ENCODE data around the gene BLTP1. TPM values are rescaled to one million over a fixed set of nuclear protein-coding genes. Genes with fewer than 3 reads are reported as not detected.

Gene BLTP1
- total RNA-seq, 1 donor from 2014 or later, result 46.9 TPM

DNA sequence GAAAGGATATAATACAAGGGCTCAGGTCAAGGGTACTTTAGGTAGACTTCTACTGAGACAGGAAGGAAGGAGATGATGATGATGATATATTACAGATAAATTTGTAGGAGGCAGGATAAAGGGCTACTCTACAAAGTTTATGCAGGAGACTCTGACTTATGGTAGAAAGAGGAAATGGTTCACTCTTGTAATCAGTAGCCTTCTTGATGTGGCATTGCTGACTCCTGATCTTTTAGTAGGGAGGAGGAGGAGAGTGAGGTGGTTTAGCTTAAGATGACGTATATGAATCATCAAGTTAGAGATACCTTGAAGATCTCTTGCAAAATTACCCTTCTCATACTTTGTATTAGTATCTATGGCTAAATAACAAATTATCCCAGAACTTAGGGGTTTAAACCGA is 4.7 kb downstream of the BLTP1 start:
- peaks cover 25% of the 10 kb centered on the region for H3K36me3 Mint-ChIP-seq
- no peak overlapping the region for H3K27ac Mint-ChIP-seq
- no peak overlapping the region for H3K4me3 Mint-ChIP-seq
- no peaks in the 10 kb centered on the region for H3K27me3 Mint-ChIP-seq
- H3K9me3 Mint-ChIP-seq, result peaks cover 17% of the 10 kb centered on the region
- no peak for TF ChIP-seq CTCF (conservative IDR thresholded peaks at IDR 0.05)
- no peak for DNase-seq (ENCODE audit: extremely low spot score, unreplicated experiment)
- H3K4me1 Mint-ChIP-seq (ENCODE audit: unreplicated experiment), result peaks cover 10% of the 10 kb centered on the region

- no peaks in the 10 kb centered on the region for H3K27me3 Mint-ChIP-seq
- no peak for TF ChIP-seq CTCF (conservative IDR thresholded peaks at IDR 0.05)
- no peaks in the 10 kb centered on the region for H3K9me3 Mint-ChIP-seq
- H3K4me1 Mint-ChIP-seq (ENCODE audit: unreplicated experiment), result peaks cover 17% of the 10 kb centered on the region
- no peak overlapping the region for H3K27ac Mint-ChIP-seq
- DNase-seq (ENCODE audit: extremely low spot score, unreplicated experiment), result no peak
- H3K36me3 Mint-ChIP-seq, result peaks cover 5% of the 10 kb centered on the region
- H3K4me3 Mint-ChIP-seq, result no peak overlapping the region
These were observed 11.2 kb downstream of the BLTP1 start for GRCh38 chr4:122163301-122163700.

GRCh38 chr4:122163767-122164166 is 11.6 kb downstream of the BLTP1 start:
- H3K4me1 Mint-ChIP-seq (ENCODE audit: unreplicated experiment), result peaks cover 17% of the 10 kb centered on the region
- H3K4me3 Mint-ChIP-seq, result no peak overlapping the region
- DNase-seq (ENCODE audit: extremely low spot score, unreplicated experiment), result no peak
- H3K27ac Mint-ChIP-seq, result no peak overlapping the region
- H3K27me3 Mint-ChIP-seq, result no peaks in the 10 kb centered on the region
- H3K36me3 Mint-ChIP-seq, result peaks cover 5% of the 10 kb centered on the region
- no peaks in the 10 kb centered on the region for H3K9me3 Mint-ChIP-seq
- no peak for TF ChIP-seq CTCF (conservative IDR thresholded peaks at IDR 0.05)

GRCh38 chr4:122167369-122167768 is 15.2 kb downstream of the BLTP1 start:
- no peak for TF ChIP-seq CTCF (conservative IDR thresholded peaks at IDR 0.05)
- H3K27ac Mint-ChIP-seq, result no peak overlapping the region
- no peaks in the 10 kb centered on the region for H3K27me3 Mint-ChIP-seq

DNA sequence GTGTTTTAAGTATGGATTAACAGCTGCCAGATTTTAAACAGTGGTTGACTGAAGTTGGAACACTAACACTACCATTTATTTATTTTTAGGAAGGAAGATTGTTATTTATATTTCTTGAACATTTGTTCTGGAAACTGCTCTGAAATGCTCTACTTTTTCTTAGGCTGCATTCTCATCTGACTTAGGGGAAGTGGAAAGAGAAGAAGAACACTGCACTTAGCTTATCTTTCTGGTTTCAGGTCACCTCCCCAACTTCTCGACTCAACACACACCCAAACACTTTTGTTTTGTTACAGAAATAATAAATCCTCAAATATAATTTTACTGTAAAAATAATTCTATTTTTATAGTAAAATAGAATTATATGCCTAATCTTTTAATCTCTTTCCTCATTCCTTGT is 18.6 kb downstream of the BLTP1 start:
- H3K36me3 Mint-ChIP-seq, result peaks cover 9% of the 10 kb centered on the region
- no peak for TF ChIP-seq CTCF (conservative IDR thresholded peaks at IDR 0.05)

More at GRCh38 chr4:122167369-122167768, 15.2 kb downstream of the BLTP1 start:
- DNase-seq (ENCODE audit: extremely low spot score, unreplicated experiment), result no peak
- H3K4me3 Mint-ChIP-seq, result no peak overlapping the region
- H3K9me3 Mint-ChIP-seq, result no peaks in the 10 kb centered on the region
- H3K4me1 Mint-ChIP-seq (ENCODE audit: unreplicated experiment), result peaks cover 11% of the 10 kb centered on the region
- H3K36me3 Mint-ChIP-seq, result peaks cover 9% of the 10 kb centered on the region

DNA sequence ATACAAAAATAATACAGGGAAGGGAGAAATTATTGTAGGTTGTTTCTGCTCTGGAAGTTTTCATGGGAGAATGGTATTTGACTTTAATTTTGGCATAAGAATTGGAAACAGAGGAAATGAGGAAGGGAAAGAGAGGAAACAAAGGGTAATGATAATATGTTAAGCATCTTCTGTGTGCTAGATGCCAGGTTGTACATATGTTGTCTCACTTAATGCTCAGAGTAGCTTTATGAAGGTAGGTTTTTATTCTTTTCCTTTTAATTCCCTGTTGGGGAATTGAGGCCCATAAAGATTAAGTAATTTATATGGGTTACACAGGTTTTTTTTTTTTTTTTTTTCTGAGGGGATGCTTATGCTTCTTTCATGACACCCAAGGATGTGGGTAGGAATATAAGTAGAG is 19.2 kb downstream of the BLTP1 start:
- H3K9me3 Mint-ChIP-seq, result no peaks in the 10 kb centered on the region
- H3K27ac Mint-ChIP-seq, result no peak overlapping the region
- H3K36me3 Mint-ChIP-seq, result peaks cover 9% of the 10 kb centered on the region

More for the DNA sequence above, 18.6 kb downstream of the BLTP1 start:
- H3K27ac Mint-ChIP-seq, result no peak overlapping the region
- DNase-seq (ENCODE audit: extremely low spot score, unreplicated experiment), result no peak
- no peaks in the 10 kb centered on the region for H3K9me3 Mint-ChIP-seq
- H3K4me1 Mint-ChIP-seq (ENCODE audit: unreplicated experiment), result peaks cover 11% of the 10 kb centered on the region
- H3K27me3 Mint-ChIP-seq, result no peaks in the 10 kb centered on the region
- no peak overlapping the region for H3K4me3 Mint-ChIP-seq

More for the DNA sequence above, 19.2 kb downstream of the BLTP1 start:
- no peak for DNase-seq (ENCODE audit: extremely low spot score, unreplicated experiment)
- H3K27me3 Mint-ChIP-seq, result no peaks in the 10 kb centered on the region
- no peak for TF ChIP-seq CTCF (conservative IDR thresholded peaks at IDR 0.05)
- H3K4me3 Mint-ChIP-seq, result no peak overlapping the region
- H3K4me1 Mint-ChIP-seq (ENCODE audit: unreplicated experiment), result peaks cover 11% of the 10 kb centered on the region
